ENCODE data around the gene PREPL.

Gene PREPL

GRCh38 chr2:44273076-44273475 lies 88.2 kb downstream of the PREPL start:
- TF ChIP-seq CTCF (IDR thresholded peaks at IDR 0.05; ENCODE audit: low read length), result no peak
- no peak for TF ChIP-seq EZH2 (IDR thresholded peaks at IDR 0.05; ENCODE audit: borderline replicate concordance, low read length)
- no peaks in the 10 kb centered on the region for H3K9me2 ChIP-seq (ENCODE audit: low read depth, low read length)

GRCh38 chr2:44271296-44271695 lies 90.0 kb downstream of the PREPL start:
- H3K27ac ChIP-seq (ENCODE audit: low read depth, low read length, poor library complexity, severe bottlenecking), result no peak overlapping the region
- no peaks in the 10 kb centered on the region for H4K20me1 ChIP-seq (ENCODE audit: insufficient read depth, low read length)
- no peak overlapping the region for H2AFZ ChIP-seq (ENCODE audit: low read length)
- no peaks in the 10 kb centered on the region for H3K9me2 ChIP-seq (ENCODE audit: low read depth, low read length)
- H3K27me3 ChIP-seq (ENCODE audit: insufficient read depth, low read length), result no peaks in the 10 kb centered on the region
- no peaks in the 10 kb centered on the region for H3K9me3 ChIP-seq (ENCODE audit: low read length)
- no peaks in the 10 kb centered on the region for H3K36me3 ChIP-seq (ENCODE audit: insufficient read depth, low read length)
- no peaks in the 10 kb centered on the region for H3K79me2 ChIP-seq (ENCODE audit: insufficient read depth, low read length)
- no peaks in the 10 kb centered on the region for H3F3A ChIP-seq (ENCODE audit: insufficient read depth, low read length)
- no peaks in the 10 kb centered on the region for H3K4me1 ChIP-seq (ENCODE audit: insufficient read depth, low read length, severe bottlenecking)
- no peak overlapping the region for H3K4me2 ChIP-seq (ENCODE audit: low read length)
- no peak for TF ChIP-seq CTCF (IDR thresholded peaks at IDR 0.05; ENCODE audit: low read length)
- TF ChIP-seq EZH2 (IDR thresholded peaks at IDR 0.05; ENCODE audit: borderline replicate concordance, low read length), result no peak
- no peak overlapping the region for H3K4me3 ChIP-seq (ENCODE audit: low read depth, low read length, poor library complexity, severe bottlenecking)
- no peak overlapping the region for H3K9ac ChIP-seq (ENCODE audit: low read length)

More at GRCh38 chr2:44273076-44273475, 88.2 kb downstream of the PREPL start:
- Histone ChIP-seq H3K9ac (ENCODE audit: low read length) (no peak overlapping the region), H3K4me2 (ENCODE audit: low read length) (no peak overlapping the region), H4K20me1 (ENCODE audit: insufficient read depth, low read length) (no peaks in the 10 kb centered on the region), H3K36me3 (ENCODE audit: insufficient read depth, low read length) (no peaks in the 10 kb centered on the region), H3K27me3 (ENCODE audit: insufficient read depth, low read length) (no peaks in the 10 kb centered on the region), H3K27ac (ENCODE audit: low read depth, low read length, poor library complexity, severe bottlenecking) (no peak overlapping the region), H3K9me3 (ENCODE audit: low read length) (no peaks in the 10 kb centered on the region), H2AFZ (ENCODE audit: low read length) (no peak overlapping the region), H3K4me1 (ENCODE audit: insufficient read depth, low read length, severe bottlenecking) (no peaks in the 10 kb centered on the region), H3K4me3 (ENCODE audit: low read depth, low read length, poor library complexity, severe bottlenecking) (no peak overlapping the region), H3F3A (ENCODE audit: insufficient read depth, low read length) (no peaks in the 10 kb centered on the region), H3K79me2 (ENCODE audit: insufficient read depth, low read length) (no peaks in the 10 kb centered on the region)

DNA sequence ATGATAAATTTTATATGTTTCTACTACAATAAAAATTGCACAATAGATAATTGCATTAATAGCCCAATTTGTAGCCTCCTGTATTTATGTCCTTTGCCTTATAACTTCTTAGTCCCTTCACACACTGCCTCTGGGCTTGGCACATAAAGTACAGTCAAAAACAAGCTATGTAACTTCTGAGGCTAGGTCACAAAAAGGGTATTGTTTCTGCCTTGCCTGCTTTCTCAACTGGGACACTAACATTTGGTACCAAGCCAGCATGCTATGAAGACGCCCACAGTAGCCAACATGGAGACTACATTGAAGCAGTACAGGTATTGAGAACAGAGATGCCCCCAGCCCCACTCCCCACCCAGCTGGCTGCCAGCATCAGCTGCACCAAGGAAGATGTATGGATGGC lies 91.5 kb downstream of the PREPL start:
- H3K4me2 ChIP-seq (ENCODE audit: low read length), result no peak overlapping the region
- no peak overlapping the region for H3K4me3 ChIP-seq (ENCODE audit: low read depth, low read length, poor library complexity, severe bottlenecking)
- no peaks in the 10 kb centered on the region for H3K9me3 ChIP-seq (ENCODE audit: low read length)
- no peak overlapping the region for H3K9ac ChIP-seq (ENCODE audit: low read length)
- no peaks in the 10 kb centered on the region for H3K36me3 ChIP-seq (ENCODE audit: insufficient read depth, low read length)
- no peak overlapping the region for H3K27ac ChIP-seq (ENCODE audit: low read depth, low read length, poor library complexity, severe bottlenecking)
- TF ChIP-seq EZH2 (IDR thresholded peaks at IDR 0.05; ENCODE audit: borderline replicate concordance, low read length) (no peak), CTCF (IDR thresholded peaks at IDR 0.05; ENCODE audit: low read length) (no peak)
- no peaks in the 10 kb centered on the region for H3K79me2 ChIP-seq (ENCODE audit: insufficient read depth, low read length)
- H3K9me2 ChIP-seq (ENCODE audit: low read depth, low read length), result no peaks in the 10 kb centered on the region
- H3K27me3 ChIP-seq (ENCODE audit: insufficient read depth, low read length), result no peaks in the 10 kb centered on the region
- H3F3A ChIP-seq (ENCODE audit: insufficient read depth, low read length), result no peaks in the 10 kb centered on the region
- H4K20me1 ChIP-seq (ENCODE audit: insufficient read depth, low read length), result no peaks in the 10 kb centered on the region
- no peaks in the 10 kb centered on the region for H3K4me1 ChIP-seq (ENCODE audit: insufficient read depth, low read length, severe bottlenecking)
- no peak overlapping the region for H2AFZ ChIP-seq (ENCODE audit: low read length)

Data from OCI-LY1 (cell line).